ENCODE data around the gene SQSTM1. TPM values are rescaled to one million over a fixed set of nuclear protein-coding genes. Genes with fewer than 3 reads are reported as not detected.

SQSTM1 gene
- total and polyA plus RNA-seq, 2 of the 8 experiments (the other 6 are each of a cell fraction or from before 2014, with no cell fraction given) = 78.6 to 110 TPM

DNA sequence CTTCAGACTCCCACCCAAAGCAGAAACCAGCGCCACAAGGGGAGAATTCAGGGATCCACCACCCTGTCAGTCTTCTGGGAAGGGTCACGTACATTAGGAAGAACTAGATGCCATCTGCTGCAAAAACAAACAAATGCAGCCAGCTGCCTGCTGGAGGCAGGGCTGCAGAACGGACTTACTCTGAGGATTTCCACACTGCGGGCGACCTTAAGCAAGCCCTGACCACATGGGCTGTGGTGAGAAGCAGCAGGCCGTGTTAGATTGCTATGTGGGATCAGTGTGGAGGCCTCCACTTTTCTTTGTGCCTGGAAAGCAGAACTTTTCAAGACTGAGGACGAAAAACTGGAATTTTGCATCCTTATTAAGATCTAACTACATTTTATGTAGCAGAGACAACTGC lies 40.3 kb upstream of the SQSTM1 start (continued):
- TF ChIP-seq, protein P1, sequence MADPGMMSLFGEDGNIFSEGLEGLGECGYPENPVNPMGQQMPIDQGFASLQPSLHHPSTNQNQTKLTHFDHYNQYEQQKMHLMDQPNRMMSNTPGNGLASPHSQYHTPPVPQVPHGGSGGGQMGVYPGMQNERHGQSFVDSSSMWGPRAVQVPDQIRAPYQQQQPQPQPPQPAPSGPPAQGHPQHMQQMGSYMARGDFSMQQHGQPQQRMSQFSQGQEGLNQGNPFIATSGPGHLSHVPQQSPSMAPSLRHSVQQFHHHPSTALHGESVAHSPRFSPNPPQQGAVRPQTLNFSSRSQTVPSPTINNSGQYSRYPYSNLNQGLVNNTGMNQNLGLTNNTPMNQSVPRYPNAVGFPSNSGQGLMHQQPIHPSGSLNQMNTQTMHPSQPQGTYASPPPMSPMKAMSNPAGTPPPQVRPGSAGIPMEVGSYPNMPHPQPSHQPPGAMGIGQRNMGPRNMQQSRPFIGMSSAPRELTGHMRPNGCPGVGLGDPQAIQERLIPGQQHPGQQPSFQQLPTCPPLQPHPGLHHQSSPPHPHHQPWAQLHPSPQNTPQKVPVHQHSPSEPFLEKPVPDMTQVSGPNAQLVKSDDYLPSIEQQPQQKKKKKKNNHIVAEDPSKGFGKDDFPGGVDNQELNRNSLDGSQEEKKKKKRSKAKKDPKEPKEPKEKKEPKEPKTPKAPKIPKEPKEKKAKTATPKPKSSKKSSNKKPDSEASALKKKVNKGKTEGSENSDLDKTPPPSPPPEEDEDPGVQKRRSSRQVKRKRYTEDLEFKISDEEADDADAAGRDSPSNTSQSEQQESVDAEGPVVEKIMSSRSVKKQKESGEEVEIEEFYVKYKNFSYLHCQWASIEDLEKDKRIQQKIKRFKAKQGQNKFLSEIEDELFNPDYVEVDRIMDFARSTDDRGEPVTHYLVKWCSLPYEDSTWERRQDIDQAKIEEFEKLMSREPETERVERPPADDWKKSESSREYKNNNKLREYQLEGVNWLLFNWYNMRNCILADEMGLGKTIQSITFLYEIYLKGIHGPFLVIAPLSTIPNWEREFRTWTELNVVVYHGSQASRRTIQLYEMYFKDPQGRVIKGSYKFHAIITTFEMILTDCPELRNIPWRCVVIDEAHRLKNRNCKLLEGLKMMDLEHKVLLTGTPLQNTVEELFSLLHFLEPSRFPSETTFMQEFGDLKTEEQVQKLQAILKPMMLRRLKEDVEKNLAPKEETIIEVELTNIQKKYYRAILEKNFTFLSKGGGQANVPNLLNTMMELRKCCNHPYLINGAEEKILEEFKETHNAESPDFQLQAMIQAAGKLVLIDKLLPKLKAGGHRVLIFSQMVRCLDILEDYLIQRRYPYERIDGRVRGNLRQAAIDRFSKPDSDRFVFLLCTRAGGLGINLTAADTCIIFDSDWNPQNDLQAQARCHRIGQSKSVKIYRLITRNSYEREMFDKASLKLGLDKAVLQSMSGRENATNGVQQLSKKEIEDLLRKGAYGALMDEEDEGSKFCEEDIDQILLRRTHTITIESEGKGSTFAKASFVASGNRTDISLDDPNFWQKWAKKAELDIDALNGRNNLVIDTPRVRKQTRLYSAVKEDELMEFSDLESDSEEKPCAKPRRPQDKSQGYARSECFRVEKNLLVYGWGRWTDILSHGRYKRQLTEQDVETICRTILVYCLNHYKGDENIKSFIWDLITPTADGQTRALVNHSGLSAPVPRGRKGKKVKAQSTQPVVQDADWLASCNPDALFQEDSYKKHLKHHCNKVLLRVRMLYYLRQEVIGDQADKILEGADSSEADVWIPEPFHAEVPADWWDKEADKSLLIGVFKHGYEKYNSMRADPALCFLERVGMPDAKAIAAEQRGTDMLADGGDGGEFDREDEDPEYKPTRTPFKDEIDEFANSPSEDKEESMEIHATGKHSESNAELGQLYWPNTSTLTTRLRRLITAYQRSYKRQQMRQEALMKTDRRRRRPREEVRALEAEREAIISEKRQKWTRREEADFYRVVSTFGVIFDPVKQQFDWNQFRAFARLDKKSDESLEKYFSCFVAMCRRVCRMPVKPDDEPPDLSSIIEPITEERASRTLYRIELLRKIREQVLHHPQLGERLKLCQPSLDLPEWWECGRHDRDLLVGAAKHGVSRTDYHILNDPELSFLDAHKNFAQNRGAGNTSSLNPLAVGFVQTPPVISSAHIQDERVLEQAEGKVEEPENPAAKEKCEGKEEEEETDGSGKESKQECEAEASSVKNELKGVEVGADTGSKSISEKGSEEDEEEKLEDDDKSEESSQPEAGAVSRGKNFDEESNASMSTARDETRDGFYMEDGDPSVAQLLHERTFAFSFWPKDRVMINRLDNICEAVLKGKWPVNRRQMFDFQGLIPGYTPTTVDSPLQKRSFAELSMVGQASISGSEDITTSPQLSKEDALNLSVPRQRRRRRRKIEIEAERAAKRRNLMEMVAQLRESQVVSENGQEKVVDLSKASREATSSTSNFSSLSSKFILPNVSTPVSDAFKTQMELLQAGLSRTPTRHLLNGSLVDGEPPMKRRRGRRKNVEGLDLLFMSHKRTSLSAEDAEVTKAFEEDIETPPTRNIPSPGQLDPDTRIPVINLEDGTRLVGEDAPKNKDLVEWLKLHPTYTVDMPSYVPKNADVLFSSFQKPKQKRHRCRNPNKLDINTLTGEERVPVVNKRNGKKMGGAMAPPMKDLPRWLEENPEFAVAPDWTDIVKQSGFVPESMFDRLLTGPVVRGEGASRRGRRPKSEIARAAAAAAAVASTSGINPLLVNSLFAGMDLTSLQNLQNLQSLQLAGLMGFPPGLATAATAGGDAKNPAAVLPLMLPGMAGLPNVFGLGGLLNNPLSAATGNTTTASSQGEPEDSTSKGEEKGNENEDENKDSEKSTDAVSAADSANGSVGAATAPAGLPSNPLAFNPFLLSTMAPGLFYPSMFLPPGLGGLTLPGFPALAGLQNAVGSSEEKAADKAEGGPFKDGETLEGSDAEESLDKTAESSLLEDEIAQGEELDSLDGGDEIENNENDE (IDR thresholded peaks at IDR 0.05; ENCODE audit: insufficient replicate concordance, low read length) = no peak
- no peak for TF ChIP-seq SP4 (IDR thresholded peaks at IDR 0.05; ENCODE audit: low read length)
- no peak for TF ChIP-seq CHD2 (IDR thresholded peaks at IDR 0.05; ENCODE audit: low read length)
- TF ChIP-seq CBX5 (IDR thresholded peaks at IDR 0.05; ENCODE audit: low read depth, low read length) = no peak
- no peak for TF ChIP-seq CREB1 (IDR thresholded peaks at IDR 0.05)
- TF ChIP-seq TCF12 (IDR thresholded peaks at IDR 0.05; ENCODE audit: low read depth, low read length) = no peak
- no peak for TF ChIP-seq CBX8 (IDR thresholded peaks at IDR 0.05; ENCODE audit: borderline replicate concordance, low read depth, low read length)
- TF ChIP-seq RXRA (IDR thresholded peaks at IDR 0.05; ENCODE audit: insufficient read depth, low read depth, low read length) = no peak
- TF ChIP-seq RBBP5 (IDR thresholded peaks at IDR 0.05; ENCODE audit: borderline replicate concordance, low read depth, low read length) = no peak
- no peak for TF ChIP-seq TAF7 (optimal IDR thresholded peaks at IDR 0.05; ENCODE audit: borderline replicate concordance, low read depth, low read length)
- no peak for TF ChIP-seq EP300 (IDR thresholded peaks at IDR 0.05; ENCODE audit: borderline replicate concordance in 1 of 2, low read depth in 2 of 2, low read length in 2 of 2)
- TF ChIP-seq CTBP2 (IDR thresholded peaks at IDR 0.05; ENCODE audit: borderline replicate concordance, insufficient read depth, insufficient read length, low read length) = no peak

All from H1 (cell line).